ENCODE measurements around the gene AFAP1L2. TPM values are rescaled to one million over a fixed set of nuclear protein-coding genes. Genes with fewer than 3 reads are reported as not detected.

Gene AFAP1L2
- total RNA-seq, 6 experiments from 2014 or later: 0.07 to 0.09 TPM; not detected in 4

- H3K9me3 Mint-ChIP-seq: no peaks in the 10 kb centered on the region
- peak overlapping the region; percentile 29; the same call in 1 of the 2 replicates for H3K4me3 Mint-ChIP-seq
- no peak for TF ChIP-seq CTCF (IDR thresholded peaks at IDR 0.05)
- DNase-seq: peak; percentile 94
- H3K27me3 Mint-ChIP-seq (ENCODE audit: insufficient read depth): peaks cover 12% of the 10 kb centered on the region
- no peaks in the 10 kb centered on the region for H3K36me3 Mint-ChIP-seq (ENCODE audit: low read depth)
- H3K4me1 Mint-ChIP-seq (ENCODE audit: low read depth): peaks cover 36% of the 10 kb centered on the region
- H3K27ac Mint-ChIP-seq: peak overlapping the region; percentile 30; the same call in 1 of the 2 replicates
These were observed 98.0 kb downstream of the AFAP1L2 start for GRCh38 chr10:114306116-114306973.

- peaks cover 14% of the 10 kb centered on the region for H3K27me3 Mint-ChIP-seq (ENCODE audit: insufficient read depth)
- H3K27ac Mint-ChIP-seq: no peak overlapping the region
- no peaks in the 10 kb centered on the region for H3K36me3 Mint-ChIP-seq (ENCODE audit: low read depth)
- no peak for TF ChIP-seq CTCF (IDR thresholded peaks at IDR 0.05)
- peaks cover 36% of the 10 kb centered on the region for H3K4me1 Mint-ChIP-seq (ENCODE audit: low read depth)
- H3K9me3 Mint-ChIP-seq: no peaks in the 10 kb centered on the region
- no peak for DNase-seq
- no peak overlapping the region for H3K4me3 Mint-ChIP-seq
These were observed 98.8 kb downstream of the AFAP1L2 start for GRCh38 chr10:114305521-114305925.

GRCh38 chr10:114304571-114305421 lies 99.5 kb downstream of the AFAP1L2 start:
- H3K27ac Mint-ChIP-seq: peak overlapping the region; percentile 76
- peak overlapping the region; percentile 86 for H3K4me3 Mint-ChIP-seq
- peaks cover 14% of the 10 kb centered on the region for H3K27me3 Mint-ChIP-seq (ENCODE audit: insufficient read depth)
- no peaks in the 10 kb centered on the region for H3K9me3 Mint-ChIP-seq
- H3K4me1 Mint-ChIP-seq (ENCODE audit: low read depth): peaks cover 36% of the 10 kb centered on the region
- DNase-seq: no peak
- TF ChIP-seq CTCF (IDR thresholded peaks at IDR 0.05): peak; percentile 24; the same call in 1 of the 2 replicates
- H3K36me3 Mint-ChIP-seq (ENCODE audit: low read depth): no peaks in the 10 kb centered on the region

- H3K27ac Mint-ChIP-seq: peak overlapping the region; percentile 76
These were observed 100.2 kb downstream of the AFAP1L2 start for GRCh38 chr10:114304017-114304570.

More at GRCh38 chr10:114304017-114304570, 100.2 kb downstream of the AFAP1L2 start:
- peak; percentile 86 for DNase-seq
- Mint-ChIP-seq H3K4me3 (peak overlapping the region; percentile 86), H3K4me1 (ENCODE audit: low read depth) (peaks cover 31% of the 10 kb centered on the region), H3K27me3 (ENCODE audit: insufficient read depth) (peaks cover 15% of the 10 kb centered on the region), H3K36me3 (ENCODE audit: low read depth) (no peaks in the 10 kb centered on the region), H3K9me3 (no peaks in the 10 kb centered on the region)
- peak; percentile 83 for TF ChIP-seq CTCF (IDR thresholded peaks at IDR 0.05)

Measured in HFFc6 (cell line).